IMR-90 (cell line): ENCODE data around the gene GLT8D2. TPM values are rescaled to one million over a fixed set of nuclear protein-coding genes. Genes with fewer than 3 reads are reported as not detected.
"Not testable (repeated sequence)": the region's sequence is repeated elsewhere in the genome, so short reads cannot be mapped to it uniquely, and the experiment has no call there.

Source experiments
- ATAC-seq: fragments of 200-7000 bp; cut with Tn5 transposase; 2 replicates; pipeline ENCODE4 v1.9.1; 2020; ENCODE audit warnings: low read depth, mild to moderate bottlenecking, moderate library complexity
- BruUV-seq: library from RNA; stranded (reverse); fragments of 400-500 nt; replicated peaks from 2 replicates; lab custom pipeline; 2021; lab: Mats Ljungman, UMichigan
- CTCF ChIA-PET: fragments of 300-600 bp; formaldehyde crosslinking; extraction: SDS; loops from one replicate; lab custom pipeline; 2021; ENCODE audit warnings: antibody characterized with exemption; lab: Yijun Ruan, JAX
- POLR2A ChIA-PET: fragments of 300-600 bp; sonication (Branson Sonifier 250); formaldehyde crosslinking; loops from one replicate; lab custom pipeline; 2022; ENCODE audit warnings: antibody characterized with exemption; ENCODE audit not compliant: unreplicated experiment; lab: Charles Lee
- DNase-seq: peaks from one replicate; pipeline ENCODE4 v3.0.0; 2013
- H2AFZ ChIP-seq: replicated peaks from 2 replicates; pipeline ENCODE3; 2013; ENCODE audit warnings: low read length, mild to moderate bottlenecking; ENCODE audit not compliant: poor library complexity
- H2AK5ac ChIP-seq: 2 replicates; pipeline ENCODE4 v1.6.1; 2013; ENCODE audit warnings: low read depth, low read length, inconsistent platforms
- H2AK9ac ChIP-seq: replicated peaks from 2 replicates; pipeline ENCODE3; 2013; ENCODE audit warnings: mild to moderate bottlenecking, low read depth, low read length, moderate library complexity; ENCODE audit not compliant: poor library complexity
- H2BK120ac ChIP-seq: 2 replicates; pipeline ENCODE4 v1.6.1; 2013; ENCODE audit warnings: low read depth, low read length, inconsistent platforms
- H2BK15ac ChIP-seq: 3 replicates; pipeline ENCODE4 v1.6.1; 2013; ENCODE audit warnings: low read depth, low read length, inconsistent platforms
- H2BK20ac ChIP-seq: 2 replicates; pipeline ENCODE4 v1.6.1; 2013; ENCODE audit warnings: low read depth, mild to moderate bottlenecking, inconsistent platforms, low read length, moderate library complexity
- H2BK5ac ChIP-seq: 2 replicates; pipeline ENCODE4 v1.6.1; 2013; ENCODE audit warnings: mild to moderate bottlenecking, low read depth, low read length, inconsistent platforms; ENCODE audit not compliant: poor library complexity, severe bottlenecking
- H3K14ac ChIP-seq: replicated peaks from 2 replicates; pipeline ENCODE4 v1.6.1; 2013; ENCODE audit warnings: low read depth, low read length, inconsistent platforms
- H3K18ac ChIP-seq: 2 replicates; pipeline ENCODE4 v1.6.1; 2013; ENCODE audit warnings: low read depth, low read length, control low read depth
- H3K23ac ChIP-seq: 2 replicates; pipeline ENCODE4 v1.6.1; 2013; ENCODE audit warnings: low read depth, low read length, inconsistent platforms
- H3K27ac ChIP-seq: 2 replicates; pipeline ENCODE4 v1.5.1; 2013; ENCODE audit warnings: mild to moderate bottlenecking, control low read depth, low read length; ENCODE audit not compliant: insufficient read depth
- H3K27me3 ChIP-seq: 2 replicates; pipeline ENCODE4 v1.6.1; 2013; ENCODE audit warnings: low read length; ENCODE audit not compliant: control insufficient read depth, insufficient read depth
- H3K36me3 ChIP-seq: 2 replicates; pipeline ENCODE4 v1.6.1; 2013; ENCODE audit warnings: low read length, mixed read lengths; ENCODE audit not compliant: control insufficient read depth, insufficient read depth
- H3K4ac ChIP-seq: 2 replicates; pipeline ENCODE4 v1.6.1; 2013; ENCODE audit warnings: low read depth, low read length, inconsistent platforms
- H3K4me1 ChIP-seq: 2 replicates; pipeline ENCODE4 v1.6.1; 2013; ENCODE audit warnings: low read length, mixed read lengths; ENCODE audit not compliant: control insufficient read depth, insufficient read depth
- H3K4me2 ChIP-seq: 2 replicates; pipeline ENCODE4 v1.6.1; 2013; ENCODE audit warnings: low read depth, mild to moderate bottlenecking, control low read depth, low read length, moderate library complexity
- H3K4me3 ChIP-seq: 2 replicates; pipeline ENCODE4 v1.5.1; 2013; ENCODE audit warnings: low read depth, mild to moderate bottlenecking, control low read depth, low read length, moderate library complexity; ENCODE audit not compliant: insufficient read depth
- H3K56ac ChIP-seq: 2 replicates; pipeline ENCODE4 v1.6.1; 2013; ENCODE audit warnings: low read length, inconsistent platforms; ENCODE audit not compliant: insufficient read depth; ENCODE audit errors: extremely low read depth
- H3K79me1 ChIP-seq, 2 experiments: 2 replicates each; pipeline ENCODE4 v1.6.1; 2013; ENCODE audit warnings: low read length in 2 of 2, inconsistent platforms in 1 of 2, low read depth in 1 of 2
- H3K9ac ChIP-seq: 2 replicates; pipeline ENCODE4 v1.6.1; 2013; ENCODE audit warnings: low read depth, low read length, control low read depth
- H3K9me1 ChIP-seq: 2 replicates; pipeline ENCODE4 v1.6.1; 2013; ENCODE audit warnings: low read length, inconsistent platforms; ENCODE audit not compliant: insufficient read depth
- H3K9me3 ChIP-seq: 2 replicates; pipeline ENCODE4 v1.6.1; 2013; ENCODE audit warnings: low read length; ENCODE audit not compliant: control insufficient read depth, insufficient read depth
- H4K20me1 ChIP-seq: 2 replicates; pipeline ENCODE4 v1.6.1; 2013; ENCODE audit warnings: low read length, inconsistent platforms; ENCODE audit not compliant: insufficient read depth
- H4K5ac ChIP-seq: 2 replicates; pipeline ENCODE4 v1.6.1; 2013; ENCODE audit warnings: mild to moderate bottlenecking, low read depth, low read length, control low read depth
- H4K8ac ChIP-seq, 2 experiments: 2 replicates each; pipeline ENCODE4 v1.6.1; 2013; ENCODE audit warnings: low read depth in 2 of 2, low read length in 2 of 2, control low read depth in 1 of 2, inconsistent platforms in 1 of 2
- H4K91ac ChIP-seq: 2 replicates; pipeline ENCODE4 v1.6.1; 2013; ENCODE audit warnings: low read depth, low read length, inconsistent platforms; ENCODE audit not compliant: insufficient read depth
- WGBS, 2 experiments: methylation state at CpG; one replicate each; pipeline versions ENCODE4 v1.1.5 to v1.1.7; 2013; ENCODE audit warnings: missing lambda C conversion rate in 2 of 2; ENCODE audit not compliant: insufficient read length in 1 of 2; ENCODE audit errors: extremely low coverage in 2 of 2; 5-methylcytosine and 5-hydroxymethylcytosine counted together
- dilution Hi-C: fragments of 300-500 bp; cut with HindIII; formaldehyde crosslinking; loops from one replicate; pipeline ENCODE4 v1.14.3; 2018; ENCODE audit warnings: low sequenced_read_pairs; ENCODE audit not compliant: unreplicated experiment
- in situ Hi-C: fragments of 300-500 bp; cut with MboI; formaldehyde crosslinking; loops from 3 replicates; pipeline ENCODE4 v1.14.3; 2019; ENCODE audit warnings: low sequenced_read_pairs, inconsistent platforms, mixed read lengths
- intact Hi-C: fragments of 100-400 bp; cut with micrococcal nuclease; formaldehyde crosslinking; loops from 2 replicates; pipeline ENCODE4 v1.10.0; 2022
- polyA plus RNA-seq, 3 experiments: library from polyadenylated mRNA; depleted of rRNA; stranded (reverse); fragments of >200 nt; gene quantifications; 2 replicates each; pipeline ENCODE4 v1.2.3, GENCODE V29; 2012; ENCODE audit warnings: low replicate concordance in 1 of 3
- total RNA-seq: library from RNA; depleted of rRNA; stranded (reverse); fragments of >200 nt; gene quantifications from 2 replicates; pipeline ENCODE4 v1.2.3, GENCODE V29; 2012

The GLT8D2 gene
- total and polyA plus RNA-seq, 2 of the 4 experiments (the other 2 are of a cell fraction): 33.5 to 47.9 TPM

- in situ Hi-C loops: not testable (repeated sequence)
These were observed 13.8 kb downstream of the GLT8D2 start for GRCh38 chr12:104036143-104036542.

GRCh38 chr12:104030596-104030995, 19.4 kb downstream of the GLT8D2 start:
- POLR2A ChIA-PET: not testable (repeated sequence)

More at GRCh38 chr12:104036143-104036542, 13.8 kb downstream of the GLT8D2 start:
- H3K9me1 ChIP-seq, ATAC-seq, H3K4ac ChIP-seq, H4K8ac ChIP-seq, H2BK15ac ChIP-seq, H3K4me2 ChIP-seq, intact Hi-C loops, H2BK20ac ChIP-seq, H3K4me3 ChIP-seq, CTCF ChIA-PET, H3K36me3 ChIP-seq, H2AK9ac ChIP-seq, H2AFZ ChIP-seq, H3K23ac ChIP-seq, BruUV-seq, H3K56ac ChIP-seq, H3K14ac ChIP-seq, DNase-seq, H2AK5ac ChIP-seq, H3K9ac ChIP-seq, POLR2A ChIA-PET, H2BK5ac ChIP-seq, H3K27ac ChIP-seq, dilution Hi-C loops, H3K27me3 ChIP-seq, H3K79me1 ChIP-seq, H4K5ac ChIP-seq, H3K9me3 ChIP-seq, H3K18ac ChIP-seq, H2BK120ac ChIP-seq, H4K20me1 ChIP-seq, H4K91ac ChIP-seq, H3K4me1 ChIP-seq: not testable (repeated sequence)
- no CpG with 5 or more reads among the region's 2 CpGs for WGBS, 2 experiments

More at GRCh38 chr12:104030596-104030995, 19.4 kb downstream of the GLT8D2 start:
- H3K9me3 ChIP-seq, H3K9ac ChIP-seq, H3K4me2 ChIP-seq, H4K8ac ChIP-seq, H3K4me1 ChIP-seq, H2BK5ac ChIP-seq, CTCF ChIA-PET, H3K79me1 ChIP-seq, H3K14ac ChIP-seq, H3K9me1 ChIP-seq, ATAC-seq, H3K23ac ChIP-seq, intact Hi-C loops, H3K36me3 ChIP-seq, BruUV-seq, H4K20me1 ChIP-seq, H4K91ac ChIP-seq, H2BK20ac ChIP-seq, H3K18ac ChIP-seq, H3K27ac ChIP-seq, H2AFZ ChIP-seq, H3K27me3 ChIP-seq, H2BK15ac ChIP-seq, H3K4ac ChIP-seq, in situ Hi-C loops, H2AK5ac ChIP-seq, H2AK9ac ChIP-seq, dilution Hi-C loops, DNase-seq, H3K56ac ChIP-seq, H3K4me3 ChIP-seq, H2BK120ac ChIP-seq, H4K5ac ChIP-seq: not testable (repeated sequence)
- WGBS, 2 experiments: no CpG with 5 or more reads among the region's 27 CpGs
